ENCODE data around the gene EML1.

EML1 gene

DNA sequence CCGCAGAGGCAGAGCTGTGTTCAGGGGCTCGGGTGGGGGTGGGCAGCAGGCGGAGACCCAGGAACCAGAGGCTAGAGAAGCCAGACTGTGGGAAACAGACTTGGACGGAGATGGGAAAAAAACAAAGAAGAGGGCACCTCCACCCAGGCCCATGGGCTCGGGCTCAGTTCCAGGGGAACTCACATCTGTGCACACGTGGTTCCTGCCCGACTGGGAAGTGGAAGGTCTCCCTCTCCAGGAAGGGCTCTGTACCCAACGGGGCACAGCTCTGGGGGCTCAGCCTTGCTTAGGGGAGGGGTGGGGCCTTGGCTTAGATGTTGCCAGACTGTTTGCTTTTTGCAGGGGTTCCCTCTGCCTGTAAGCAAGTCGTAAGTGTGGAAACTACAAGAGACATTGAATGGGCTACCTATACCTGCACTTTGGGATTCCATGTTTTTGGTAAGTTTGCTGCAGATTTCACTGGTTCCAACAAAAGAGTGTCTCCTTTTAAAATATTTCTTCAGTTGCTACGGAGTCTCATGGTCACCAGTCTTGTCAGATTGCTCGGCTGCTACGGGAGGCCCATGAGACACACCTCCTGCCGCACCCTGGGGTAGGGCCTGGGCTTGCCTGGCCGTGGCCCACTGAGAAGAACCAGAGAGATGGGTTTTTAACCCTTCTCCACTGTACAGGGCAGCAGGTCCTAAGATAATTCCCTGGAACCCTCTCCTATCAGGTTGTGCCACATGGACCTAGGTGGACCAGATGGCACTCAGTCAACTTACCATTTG is 144.4 kb downstream of the EML1 start:
- TF ChIP-seq, protein P1, sequence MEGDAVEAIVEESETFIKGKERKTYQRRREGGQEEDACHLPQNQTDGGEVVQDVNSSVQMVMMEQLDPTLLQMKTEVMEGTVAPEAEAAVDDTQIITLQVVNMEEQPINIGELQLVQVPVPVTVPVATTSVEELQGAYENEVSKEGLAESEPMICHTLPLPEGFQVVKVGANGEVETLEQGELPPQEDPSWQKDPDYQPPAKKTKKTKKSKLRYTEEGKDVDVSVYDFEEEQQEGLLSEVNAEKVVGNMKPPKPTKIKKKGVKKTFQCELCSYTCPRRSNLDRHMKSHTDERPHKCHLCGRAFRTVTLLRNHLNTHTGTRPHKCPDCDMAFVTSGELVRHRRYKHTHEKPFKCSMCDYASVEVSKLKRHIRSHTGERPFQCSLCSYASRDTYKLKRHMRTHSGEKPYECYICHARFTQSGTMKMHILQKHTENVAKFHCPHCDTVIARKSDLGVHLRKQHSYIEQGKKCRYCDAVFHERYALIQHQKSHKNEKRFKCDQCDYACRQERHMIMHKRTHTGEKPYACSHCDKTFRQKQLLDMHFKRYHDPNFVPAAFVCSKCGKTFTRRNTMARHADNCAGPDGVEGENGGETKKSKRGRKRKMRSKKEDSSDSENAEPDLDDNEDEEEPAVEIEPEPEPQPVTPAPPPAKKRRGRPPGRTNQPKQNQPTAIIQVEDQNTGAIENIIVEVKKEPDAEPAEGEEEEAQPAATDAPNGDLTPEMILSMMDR (IDR thresholded peaks at IDR 0.05; ENCODE audit: low read depth, low read length), result no peak
- no peak for DNase-seq (ENCODE audit: low read depth, low spot score)
- in situ Hi-C loops (cut with HindIII; ENCODE audit: low sequenced_read_pairs), result no loop called here
- no peak overlapping the region for H3K4me3 ChIP-seq (ENCODE audit: low read depth, low read length)

DNA sequence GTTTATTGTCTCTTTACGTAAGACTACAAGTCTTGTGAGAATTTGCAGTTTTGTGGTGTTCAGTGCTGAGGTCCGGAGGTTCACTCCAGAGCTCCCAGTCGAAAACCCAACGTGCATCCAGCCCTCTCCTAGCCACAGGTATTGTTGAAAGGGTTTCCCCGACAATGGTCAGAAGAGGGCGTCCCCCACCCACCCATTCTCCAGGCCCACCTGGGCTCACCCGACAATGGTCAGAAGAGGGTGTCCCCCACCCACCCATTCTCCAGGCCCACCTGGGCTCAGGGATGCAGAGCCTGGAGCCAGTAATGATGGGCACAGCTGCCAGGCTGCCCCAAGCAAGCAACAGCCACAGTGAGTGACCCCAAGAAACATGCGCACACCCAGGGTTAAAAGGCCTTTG is 145.2 kb downstream of the EML1 start:
- in situ Hi-C loops (cut with HindIII; ENCODE audit: low sequenced_read_pairs), result no loop called here
- DNase-seq (ENCODE audit: low read depth, low spot score), result no peak
- no peak overlapping the region for H3K4me3 ChIP-seq (ENCODE audit: low read depth, low read length)
- TF ChIP-seq, protein P1 (IDR thresholded peaks at IDR 0.05; ENCODE audit: low read depth, low read length), result no peak

DNA sequence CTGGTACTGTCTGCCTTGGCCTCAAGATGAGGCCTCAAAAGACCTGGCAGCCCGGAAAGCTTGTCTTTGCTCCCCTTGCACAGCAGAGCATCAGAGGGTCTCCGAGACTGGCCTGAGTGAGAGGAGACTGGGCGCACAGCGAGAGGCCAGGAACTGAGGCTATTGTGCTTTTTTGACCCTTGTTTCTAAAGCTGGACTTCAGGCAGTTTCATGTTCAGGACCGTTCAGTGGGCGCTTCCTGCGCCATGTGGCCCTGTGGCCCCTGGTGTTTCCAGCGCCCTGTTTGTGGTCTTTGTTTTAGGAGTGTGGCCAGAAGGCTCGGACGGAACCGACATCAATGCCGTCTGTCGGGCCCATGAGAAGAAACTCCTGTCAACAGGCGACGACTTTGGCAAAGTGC is 145.7 kb downstream of the EML1 start:
- TF ChIP-seq, protein P1 (IDR thresholded peaks at IDR 0.05; ENCODE audit: low read depth, low read length), result no peak
- no peak for DNase-seq (ENCODE audit: low read depth, low spot score)
- in situ Hi-C loops (cut with HindIII; ENCODE audit: low sequenced_read_pairs), result no loop called here

DNA sequence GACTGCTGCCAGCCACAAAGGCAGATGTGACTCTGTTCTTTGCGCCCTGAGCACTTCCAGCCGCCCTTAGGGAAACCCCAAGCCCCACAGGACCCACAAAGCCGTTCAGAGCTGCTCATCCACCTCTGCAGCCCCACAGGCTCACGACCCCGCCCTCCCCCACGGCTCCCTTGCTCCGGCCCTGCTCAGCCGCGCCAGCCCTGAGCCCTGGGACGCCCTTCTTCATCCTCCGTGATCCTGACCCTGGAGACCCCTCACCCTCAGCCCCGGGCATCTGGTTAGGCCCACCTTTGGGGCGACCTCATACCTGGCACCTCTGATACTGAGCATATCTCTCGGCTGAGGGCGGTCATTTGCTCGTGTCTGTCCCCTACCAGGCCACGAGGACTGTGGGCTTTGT is 146.2 kb downstream of the EML1 start:
- H3K4me3 ChIP-seq (ENCODE audit: low read depth, low read length), result no peak overlapping the region
- no peak for DNase-seq (ENCODE audit: low read depth, low spot score)
- in situ Hi-C loops (cut with HindIII; ENCODE audit: low sequenced_read_pairs), result no loop called here
- TF ChIP-seq, protein P1 (IDR thresholded peaks at IDR 0.05; ENCODE audit: low read depth, low read length), result no peak

More for the DNA sequence above, 145.7 kb downstream of the EML1 start:
- H3K4me3 ChIP-seq (ENCODE audit: low read depth, low read length), result no peak overlapping the region

DNA sequence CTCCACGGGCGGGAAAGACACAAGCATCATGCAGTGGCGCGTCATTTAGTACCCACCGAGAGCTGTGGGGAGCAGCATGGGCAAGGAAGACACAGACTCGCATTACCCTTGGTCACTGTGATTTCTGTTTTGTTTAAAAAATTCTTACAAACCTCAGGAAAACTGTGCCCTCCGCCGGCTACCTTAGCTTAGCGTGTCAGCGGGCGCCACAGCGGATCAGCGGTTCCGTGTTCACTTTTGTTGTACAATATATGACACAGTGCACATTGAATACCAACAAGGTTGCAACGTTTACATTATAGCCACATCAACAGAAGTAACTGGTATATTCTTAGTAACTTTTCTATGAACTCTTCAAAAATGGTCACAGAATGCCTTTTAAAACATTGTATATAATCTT is 146.9 kb downstream of the EML1 start:
- in situ Hi-C loops (cut with HindIII; ENCODE audit: low sequenced_read_pairs), result no loop called here
- no peak overlapping the region for H3K4me3 ChIP-seq (ENCODE audit: low read depth, low read length)
- DNase-seq (ENCODE audit: low read depth, low spot score), result no peak
- TF ChIP-seq, protein P1 (IDR thresholded peaks at IDR 0.05; ENCODE audit: low read depth, low read length), result no peak

DNA sequence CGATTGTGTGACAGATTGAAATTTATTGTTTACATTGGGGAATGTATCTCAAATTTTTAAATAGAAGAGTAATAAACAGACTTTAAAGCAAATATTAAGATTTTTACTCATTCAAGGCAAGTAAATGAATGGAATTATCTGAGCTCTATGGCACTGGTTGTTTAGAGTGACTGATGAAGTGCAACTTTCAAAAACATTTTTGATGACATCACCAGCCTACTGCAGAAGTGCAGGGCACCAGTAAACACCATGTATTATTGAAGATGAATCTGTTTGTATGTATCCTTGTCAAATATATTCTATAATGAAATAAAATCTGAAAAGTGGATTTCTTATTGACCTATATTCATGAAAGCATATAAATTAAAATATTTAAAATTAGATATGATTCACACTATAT is 148.0 kb downstream of the EML1 start:
- in situ Hi-C loops (cut with HindIII; ENCODE audit: low sequenced_read_pairs), result no loop called here
- DNase-seq (ENCODE audit: low read depth, low spot score), result no peak
- H3K4me3 ChIP-seq (ENCODE audit: low read depth, low read length), result no peak overlapping the region
- TF ChIP-seq, protein P1 (IDR thresholded peaks at IDR 0.05; ENCODE audit: low read depth, low read length), result no peak
